GM13977 (cell line): Measurements from ENCODE around the gene HBEGF.

Experiments used
- DNase-seq: peaks from one replicate; pipeline ENCODE4 v3.0.0; 2012; ENCODE audit warnings: low spot score
- in situ Hi-C: fragments of 300-500 bp; cut with MboI; formaldehyde crosslinking; loops from one replicate; pipeline ENCODE4 v1.12.0; 2022; ENCODE audit warnings: low sequenced_read_pairs, low pct_unique_long_range_greater_than_20kb, mixed read lengths, inconsistent platforms; ENCODE audit not compliant: unreplicated experiment
- TF ChIP-seq, protein P1 (sequence below): IDR thresholded peaks from 2 replicates; pipeline ENCODE4 v1.5.1; 2012; ENCODE audit warnings: mild to moderate bottlenecking, control low read depth; ENCODE audit not compliant: insufficient read depth; ENCODE audit errors: extremely low read depth, missing control alignments

The HBEGF gene

DNA sequence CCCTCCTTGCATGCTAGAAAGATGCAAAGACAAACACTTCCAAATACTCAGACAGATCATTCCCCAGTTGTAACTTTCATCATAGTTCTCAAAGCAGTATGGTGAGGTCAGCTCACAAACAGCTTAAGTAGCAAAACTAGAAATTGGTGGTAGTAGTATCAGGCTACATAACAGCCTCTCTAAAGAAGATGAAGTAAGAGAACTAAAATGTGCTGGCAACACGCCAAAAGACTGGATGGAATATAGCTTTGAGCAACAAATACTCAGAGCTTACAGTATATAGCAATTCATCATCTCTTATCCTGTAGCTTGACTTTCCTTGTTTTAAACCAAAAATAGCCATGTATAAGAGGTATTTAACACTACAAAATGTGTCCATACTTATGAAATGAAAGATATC, 51.0 kb downstream of the HBEGF start:
- DNase-seq = no peak
- in situ Hi-C loops = no loop called here
- TF ChIP-seq, protein P1, sequence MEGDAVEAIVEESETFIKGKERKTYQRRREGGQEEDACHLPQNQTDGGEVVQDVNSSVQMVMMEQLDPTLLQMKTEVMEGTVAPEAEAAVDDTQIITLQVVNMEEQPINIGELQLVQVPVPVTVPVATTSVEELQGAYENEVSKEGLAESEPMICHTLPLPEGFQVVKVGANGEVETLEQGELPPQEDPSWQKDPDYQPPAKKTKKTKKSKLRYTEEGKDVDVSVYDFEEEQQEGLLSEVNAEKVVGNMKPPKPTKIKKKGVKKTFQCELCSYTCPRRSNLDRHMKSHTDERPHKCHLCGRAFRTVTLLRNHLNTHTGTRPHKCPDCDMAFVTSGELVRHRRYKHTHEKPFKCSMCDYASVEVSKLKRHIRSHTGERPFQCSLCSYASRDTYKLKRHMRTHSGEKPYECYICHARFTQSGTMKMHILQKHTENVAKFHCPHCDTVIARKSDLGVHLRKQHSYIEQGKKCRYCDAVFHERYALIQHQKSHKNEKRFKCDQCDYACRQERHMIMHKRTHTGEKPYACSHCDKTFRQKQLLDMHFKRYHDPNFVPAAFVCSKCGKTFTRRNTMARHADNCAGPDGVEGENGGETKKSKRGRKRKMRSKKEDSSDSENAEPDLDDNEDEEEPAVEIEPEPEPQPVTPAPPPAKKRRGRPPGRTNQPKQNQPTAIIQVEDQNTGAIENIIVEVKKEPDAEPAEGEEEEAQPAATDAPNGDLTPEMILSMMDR = no peak

DNA sequence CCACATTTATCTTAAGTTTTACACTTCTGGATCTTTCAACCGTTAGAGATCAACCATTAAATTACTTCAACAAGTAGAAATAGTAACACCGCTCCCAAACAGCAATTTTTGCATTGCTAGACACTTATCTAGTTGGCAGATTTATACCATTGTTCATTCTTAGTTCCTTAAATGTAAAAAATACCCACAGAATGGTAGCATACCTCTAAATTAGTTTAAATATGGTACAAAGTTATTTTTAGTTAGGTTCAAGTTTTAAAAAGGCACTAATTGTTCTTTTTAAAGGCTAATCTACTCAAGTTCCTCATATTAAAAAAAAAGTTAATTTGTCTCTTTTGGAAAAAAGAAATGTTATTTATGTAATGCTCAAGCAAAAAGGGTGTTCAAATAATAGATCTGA, 51.6 kb downstream of the HBEGF start:
- in situ Hi-C loops = no loop called here
- TF ChIP-seq, protein P1 = no peak
- no peak for DNase-seq

DNA sequence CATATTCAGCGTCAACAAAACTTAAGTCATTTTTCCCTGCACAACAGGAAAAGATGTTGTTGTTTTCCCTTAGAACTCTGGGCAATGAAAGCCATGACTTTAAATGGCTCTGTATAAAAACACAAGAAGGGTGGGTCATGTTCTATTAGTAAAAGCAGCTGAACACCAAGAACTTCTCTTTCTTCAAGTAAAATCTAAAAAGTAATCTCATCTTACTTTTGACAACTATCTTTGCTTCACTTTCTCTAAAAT, 52.6 kb downstream of the HBEGF start:
- in situ Hi-C loops = no loop called here
- DNase-seq = no peak
- TF ChIP-seq, protein P1 = no peak

DNA sequence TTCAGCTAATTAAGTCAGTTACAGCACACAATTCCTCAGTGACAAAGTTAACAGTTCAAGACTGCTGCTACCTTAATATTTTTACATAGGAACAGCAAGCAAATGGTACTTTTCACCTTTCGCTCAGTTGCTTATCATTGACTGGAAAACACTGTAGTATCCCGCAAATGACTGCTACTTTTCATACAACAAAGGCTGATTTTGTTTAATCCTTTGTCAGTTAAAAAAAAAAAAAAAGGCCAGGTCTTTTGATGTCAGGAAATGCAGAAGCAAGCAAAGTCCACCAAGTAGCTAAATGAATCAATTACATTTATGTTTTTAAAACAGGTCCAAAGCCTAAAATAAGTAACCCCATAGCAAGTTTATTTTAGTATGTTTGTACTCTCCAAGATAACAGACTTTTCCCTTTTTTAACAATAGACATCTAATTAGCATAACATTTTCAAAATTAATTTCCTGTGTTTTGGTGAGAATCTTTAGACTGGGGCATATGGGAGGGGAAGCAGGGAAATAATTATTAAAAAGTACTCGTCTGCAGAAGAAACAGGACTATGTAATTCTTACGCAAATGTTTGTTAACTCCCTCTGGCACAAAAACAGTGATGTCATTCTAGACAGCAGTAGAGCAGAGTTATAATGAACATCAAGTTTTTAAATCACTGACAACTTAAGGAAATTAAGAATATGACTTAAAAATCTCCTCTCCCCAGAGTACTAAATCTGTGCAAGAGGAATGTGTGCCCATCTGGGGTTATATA, 53.1 kb downstream of the HBEGF start:
- TF ChIP-seq, protein P1 = no peak
- in situ Hi-C loops = no loop called here
- no peak for DNase-seq

DNA sequence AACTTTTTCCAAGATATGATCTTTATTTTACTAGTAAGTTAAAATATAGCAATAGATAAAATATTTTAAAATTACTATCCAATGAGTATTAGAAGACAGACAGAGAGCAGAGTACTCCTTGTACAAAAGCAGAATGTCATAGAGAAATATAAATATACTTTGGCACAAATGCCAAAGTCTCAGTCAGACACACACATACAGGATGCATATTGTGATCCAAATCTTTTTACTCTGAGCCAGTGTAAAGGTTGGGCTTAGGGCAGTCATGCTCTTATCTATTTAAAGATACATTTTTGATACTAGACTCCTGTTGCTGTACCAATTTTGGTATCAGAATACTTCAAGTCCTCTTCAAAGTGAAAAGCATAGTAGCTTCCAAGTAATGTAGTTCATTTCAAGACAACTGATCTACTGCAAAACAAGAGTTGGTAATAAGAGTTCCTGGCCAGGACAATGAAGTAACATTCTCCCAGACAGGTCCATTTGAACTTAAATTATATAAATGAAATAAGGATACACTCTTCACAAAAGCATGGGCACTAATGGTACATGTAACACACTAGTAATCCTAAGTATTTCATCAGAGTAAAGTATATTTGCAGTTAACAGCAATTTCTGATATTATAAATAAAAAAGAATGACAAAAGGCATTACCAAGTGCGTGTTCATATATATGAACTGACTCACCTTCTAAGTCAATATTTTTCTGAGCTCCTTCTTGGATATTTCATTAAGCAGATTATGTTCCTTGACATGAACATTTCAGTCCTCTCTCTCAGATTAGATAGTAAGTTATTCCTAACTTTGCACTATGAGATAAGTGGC, 54.0 kb downstream of the HBEGF start:
- TF ChIP-seq, protein P1 = no peak
- DNase-seq = no peak
- in situ Hi-C loops = no loop called here

DNA sequence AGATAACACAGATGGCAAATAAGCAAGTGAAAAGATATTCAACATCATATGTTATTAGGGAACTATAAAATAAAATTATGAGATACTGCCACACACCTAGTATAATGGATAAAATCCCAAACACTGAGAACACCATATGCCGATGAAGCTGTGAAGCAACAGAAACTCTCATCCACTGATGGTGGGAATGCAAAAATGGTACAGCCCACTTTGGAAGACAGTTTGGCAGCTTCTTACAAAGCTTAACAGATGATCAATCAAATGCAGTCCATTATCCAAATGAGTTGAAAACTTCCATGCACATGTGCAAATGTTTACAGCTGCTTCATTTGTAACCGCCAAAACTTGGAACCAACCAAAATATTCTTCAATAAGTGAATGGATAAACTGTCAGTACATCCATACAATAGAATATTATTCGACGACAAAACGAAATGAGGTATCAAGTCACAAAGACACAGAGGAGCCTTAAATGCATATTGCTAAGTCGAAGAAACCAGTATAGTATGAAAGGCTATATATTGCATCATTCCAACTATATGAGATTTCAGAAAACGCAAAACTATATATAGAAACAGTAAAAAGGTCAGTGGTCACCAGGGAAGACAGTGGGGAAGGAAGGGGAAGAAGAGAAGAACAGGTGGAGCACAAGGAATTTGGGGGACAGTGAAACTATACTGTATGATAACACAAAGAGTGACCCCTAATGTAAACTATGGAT, 58.4 kb downstream of the HBEGF start:
- DNase-seq = no peak
- in situ Hi-C loops = no loop called here
- TF ChIP-seq, protein P1 = no peak
